ENCODE measurements around the gene KLF12. TPM values are rescaled to one million over a fixed set of nuclear protein-coding genes. Genes with fewer than 3 reads are reported as not detected.

The KLF12 gene
- total and polyA plus RNA-seq, 2 donors (not counting 1 experiment from before 2014, with no cell fraction given) = 11.4 to 18.2 TPM

- no peak overlapping the region for H3K4me3 ChIP-seq (replicated peaks in 1 of 4; ENCODE audit: control extremely low read depth in 1 of 4, insufficient read depth in 1 of 4, low read depth in 3 of 4, low read length in 4 of 4)
- no peak overlapping the region for H3K4me2 ChIP-seq (ENCODE audit: extremely low read depth, insufficient read depth, low read length)
- H3K27me3 ChIP-seq (ENCODE audit: control insufficient read depth, insufficient read depth, low read length) = no peaks in the 10 kb centered on the region
- H3K9ac ChIP-seq (ENCODE audit: insufficient read depth, low read length) = no peak overlapping the region
- no peaks in the 10 kb centered on the region for H3K4me1 ChIP-seq (ENCODE audit: control insufficient read depth, extremely low read depth, insufficient read depth, low read length)
- DNase-seq (ENCODE audit: low read depth in 2 of 2) = no peak
- no peak overlapping the region for H3K27ac ChIP-seq (ENCODE audit: insufficient read depth, low read length)
- TF ChIP-seq, protein P1, sequence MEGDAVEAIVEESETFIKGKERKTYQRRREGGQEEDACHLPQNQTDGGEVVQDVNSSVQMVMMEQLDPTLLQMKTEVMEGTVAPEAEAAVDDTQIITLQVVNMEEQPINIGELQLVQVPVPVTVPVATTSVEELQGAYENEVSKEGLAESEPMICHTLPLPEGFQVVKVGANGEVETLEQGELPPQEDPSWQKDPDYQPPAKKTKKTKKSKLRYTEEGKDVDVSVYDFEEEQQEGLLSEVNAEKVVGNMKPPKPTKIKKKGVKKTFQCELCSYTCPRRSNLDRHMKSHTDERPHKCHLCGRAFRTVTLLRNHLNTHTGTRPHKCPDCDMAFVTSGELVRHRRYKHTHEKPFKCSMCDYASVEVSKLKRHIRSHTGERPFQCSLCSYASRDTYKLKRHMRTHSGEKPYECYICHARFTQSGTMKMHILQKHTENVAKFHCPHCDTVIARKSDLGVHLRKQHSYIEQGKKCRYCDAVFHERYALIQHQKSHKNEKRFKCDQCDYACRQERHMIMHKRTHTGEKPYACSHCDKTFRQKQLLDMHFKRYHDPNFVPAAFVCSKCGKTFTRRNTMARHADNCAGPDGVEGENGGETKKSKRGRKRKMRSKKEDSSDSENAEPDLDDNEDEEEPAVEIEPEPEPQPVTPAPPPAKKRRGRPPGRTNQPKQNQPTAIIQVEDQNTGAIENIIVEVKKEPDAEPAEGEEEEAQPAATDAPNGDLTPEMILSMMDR (conservative IDR thresholded peaks at IDR 0.05 in 1 of 2, IDR thresholded peaks at IDR 0.05 in 1 of 2; ENCODE audit: low read depth in 1 of 2, low read length in 2 of 2) = no peak
- no peak for TF ChIP-seq EZH2 (IDR thresholded peaks at IDR 0.05; ENCODE audit: low read length, missing control alignments)
- H3K9me3 ChIP-seq (ENCODE audit: control insufficient read depth, insufficient read depth, low read depth, low read length) = no peaks in the 10 kb centered on the region
- H3K36me3 ChIP-seq (ENCODE audit: control insufficient read depth, insufficient read depth, low read length) = no peaks in the 10 kb centered on the region
- H4K20me1 ChIP-seq (ENCODE audit: control insufficient read depth, extremely low read depth, insufficient read depth, low read length) = no peaks in the 10 kb centered on the region
- H2AFZ ChIP-seq (ENCODE audit: low read length) = no peak overlapping the region
- no peaks in the 10 kb centered on the region for H3K79me2 ChIP-seq (ENCODE audit: control insufficient read depth, insufficient read depth, low read length)
Observed at GRCh38 chr13:74148352-74148751, 14.1 kb upstream of the KLF12 start.

GRCh38 chr13:74145249-74145975 lies 11.2 kb upstream of the KLF12 start:
- Histone ChIP-seq H3K4me3 (replicated peaks in 1 of 4; ENCODE audit: control extremely low read depth in 1 of 4, insufficient read depth in 1 of 4, low read depth in 3 of 4, low read length in 4 of 4) (peak overlapping the region in 1 of 4 experiments; percentile 11), H3K9ac (ENCODE audit: insufficient read depth, low read length) (no peak overlapping the region), H2AFZ (ENCODE audit: low read length) (no peak overlapping the region), H4K20me1 (ENCODE audit: control insufficient read depth, extremely low read depth, insufficient read depth, low read length) (no peaks in the 10 kb centered on the region), H3K79me2 (ENCODE audit: control insufficient read depth, insufficient read depth, low read length) (no peaks in the 10 kb centered on the region), H3K9me3 (ENCODE audit: control insufficient read depth, insufficient read depth, low read depth, low read length) (no peaks in the 10 kb centered on the region), H3K4me2 (ENCODE audit: extremely low read depth, insufficient read depth, low read length) (no peak overlapping the region), H3K4me1 (ENCODE audit: control insufficient read depth, extremely low read depth, insufficient read depth, low read length) (no peaks in the 10 kb centered on the region), H3K36me3 (ENCODE audit: control insufficient read depth, insufficient read depth, low read length) (no peaks in the 10 kb centered on the region), H3K27ac (ENCODE audit: insufficient read depth, low read length) (no peak overlapping the region), H3K27me3 (ENCODE audit: control insufficient read depth, insufficient read depth, low read length) (no peaks in the 10 kb centered on the region)
- peak; percentile 81 to 88 for DNase-seq (ENCODE audit: low read depth in 2 of 2)
- no peak for TF ChIP-seq EZH2 (IDR thresholded peaks at IDR 0.05; ENCODE audit: low read length, missing control alignments)
- TF ChIP-seq, protein P1 (conservative IDR thresholded peaks at IDR 0.05 in 1 of 2, IDR thresholded peaks at IDR 0.05 in 1 of 2; ENCODE audit: low read depth in 1 of 2, low read length in 2 of 2) = no peak

DNA sequence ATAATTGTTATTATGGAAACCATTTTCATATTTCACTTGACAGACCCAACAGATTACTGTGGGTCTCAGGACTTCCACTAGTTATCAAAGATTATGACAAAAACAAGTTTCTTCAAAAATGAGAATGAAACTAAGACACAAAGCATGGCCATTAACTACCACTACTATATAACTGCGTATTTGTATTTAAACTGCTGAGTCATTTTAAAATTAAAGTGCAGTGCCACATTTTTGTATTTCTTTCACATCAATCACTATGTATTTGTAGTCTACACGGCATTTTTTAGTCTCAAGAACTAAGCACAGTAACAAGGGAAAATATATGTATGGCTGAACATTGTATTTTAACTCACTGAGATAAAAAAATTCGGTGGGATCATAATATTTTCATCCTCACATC lies 10.1 kb upstream of the KLF12 start:
- Histone ChIP-seq H3K4me2 (ENCODE audit: extremely low read depth, insufficient read depth, low read length) (no peak overlapping the region), H3K9me3 (ENCODE audit: control insufficient read depth, insufficient read depth, low read depth, low read length) (no peaks in the 10 kb centered on the region), H3K36me3 (ENCODE audit: control insufficient read depth, insufficient read depth, low read length) (no peaks in the 10 kb centered on the region), H3K4me3 (replicated peaks in 1 of 4; ENCODE audit: control extremely low read depth in 1 of 4, insufficient read depth in 1 of 4, low read depth in 3 of 4, low read length in 4 of 4) (no peak overlapping the region), H3K27me3 (ENCODE audit: control insufficient read depth, insufficient read depth, low read length) (no peaks in the 10 kb centered on the region), H3K4me1 (ENCODE audit: control insufficient read depth, extremely low read depth, insufficient read depth, low read length) (no peaks in the 10 kb centered on the region), H3K9ac (ENCODE audit: insufficient read depth, low read length) (no peak overlapping the region), H3K27ac (ENCODE audit: insufficient read depth, low read length) (no peak overlapping the region), H4K20me1 (ENCODE audit: control insufficient read depth, extremely low read depth, insufficient read depth, low read length) (no peaks in the 10 kb centered on the region), H3K79me2 (ENCODE audit: control insufficient read depth, insufficient read depth, low read length) (no peaks in the 10 kb centered on the region), H2AFZ (ENCODE audit: low read length) (no peak overlapping the region)
- DNase-seq (ENCODE audit: low read depth in 2 of 2) = no peak
- TF ChIP-seq, protein P1 (conservative IDR thresholded peaks at IDR 0.05 in 1 of 2, IDR thresholded peaks at IDR 0.05 in 1 of 2; ENCODE audit: low read depth in 1 of 2, low read length in 2 of 2) = no peak
- TF ChIP-seq EZH2 (IDR thresholded peaks at IDR 0.05; ENCODE audit: low read length, missing control alignments) = no peak
